ENCODE data around the gene TERT.
"Not testable (repeated sequence)": the region's sequence is repeated elsewhere in the genome, so short reads cannot be mapped to it uniquely, and the experiment has no call there.

The TERT gene

DNA sequence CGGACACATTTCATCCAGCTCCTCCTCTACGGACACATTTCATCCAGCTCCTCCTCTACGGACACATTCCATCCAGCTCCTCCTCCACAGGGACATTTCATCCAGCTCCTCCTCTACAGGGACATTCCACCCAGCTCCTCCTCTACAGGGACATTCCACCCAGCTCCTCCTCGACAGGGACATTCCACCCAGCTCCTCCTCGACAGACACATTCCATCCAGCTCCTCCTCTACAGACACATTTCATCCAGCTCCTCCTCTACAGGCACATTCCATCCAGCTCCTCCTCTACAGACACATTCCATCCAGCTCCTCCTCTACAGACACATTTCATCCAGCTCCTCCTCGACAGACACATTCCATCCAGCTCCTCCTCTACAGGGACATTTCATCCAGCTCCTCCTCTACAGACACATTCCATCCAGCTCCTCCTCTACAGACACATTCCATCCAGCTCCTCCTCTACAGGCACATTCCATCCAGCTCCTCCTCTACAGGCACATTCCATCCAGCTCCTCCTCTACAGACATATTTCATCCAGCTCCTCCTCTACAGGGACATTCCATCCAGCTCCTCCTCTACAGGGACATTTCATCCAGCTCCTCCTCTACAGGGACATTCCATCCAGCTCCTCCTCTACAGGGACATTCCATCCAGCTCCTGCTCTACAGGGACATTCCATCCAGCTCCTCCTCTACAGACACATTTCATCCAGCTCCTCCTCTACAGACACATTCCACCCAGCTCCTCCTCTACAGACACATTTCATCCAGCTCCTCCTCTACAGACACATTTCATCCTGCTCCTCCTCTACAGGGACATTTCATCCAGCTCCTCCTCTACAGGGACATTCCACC, 32.3 kb upstream of the TERT start:
- H3K36me3 ChIP-seq = peaks cover 57 to 76% (median 63%) of the 10 kb centered on the region in 3 donors
- H3K27ac ChIP-seq = not testable (repeated sequence)
- DNase-seq = peak; percentile 9 to 10

DNA sequence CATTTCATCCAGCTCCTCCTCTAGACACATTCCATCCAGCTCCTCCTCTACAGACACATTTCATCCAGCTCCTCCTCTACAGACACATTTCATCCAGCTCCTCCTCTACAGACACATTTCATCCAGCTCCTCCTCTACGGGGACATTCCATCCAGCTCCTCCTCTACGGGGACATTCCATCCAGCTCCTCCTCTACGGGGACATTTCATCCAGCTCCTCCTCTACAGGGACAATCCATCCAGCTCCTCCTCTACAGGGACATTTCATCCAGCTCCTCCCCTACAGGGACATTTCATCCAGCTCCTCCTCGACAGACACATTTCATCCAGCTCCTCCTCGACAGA, 31.6 kb upstream of the TERT start:
- H3K27me3 ChIP-seq; intact Hi-C loops (cut with DNase I; ENCODE audit: low total_unique reads); H3K9me3 ChIP-seq; H3K27ac ChIP-seq; H3K4me3 ChIP-seq: not testable (repeated sequence)
- Histone ChIP-seq H3K4me1 (peaks cover 0 to 21% (median 3%) of the 10 kb centered on the region in 4 donors), H3K36me3 (peaks cover 62 to 76% (median 63%) of the 10 kb centered on the region in 3 donors)
- DNase-seq = peak in 1 of 2 donors; percentile 24

More for the DNA sequence above, 32.3 kb upstream of the TERT start:
- peaks cover 0 to 21% (median 3%) of the 10 kb centered on the region in 4 donors for H3K4me1 ChIP-seq
- H3K27me3 ChIP-seq; intact Hi-C loops (cut with DNase I; ENCODE audit: low total_unique reads); H3K4me3 ChIP-seq; H3K9me3 ChIP-seq: not testable (repeated sequence)

GRCh38 chr5:1325870-1326531, 31.1 kb upstream of the TERT start:
- Histone ChIP-seq H3K36me3 (peaks cover 62 to 76% (median 63%) of the 10 kb centered on the region in 3 donors), H3K9me3 (no peaks in the 10 kb centered on the region), H3K4me1 (peaks cover 0 to 18% (median 3%) of the 10 kb centered on the region in 4 donors), H3K27me3 (no peaks in the 10 kb centered on the region), H3K27ac (no peak overlapping the region), H3K4me3 (no peak overlapping the region)
- DNase-seq = peak in 1 of 2 donors; percentile 16
- TF ChIP-seq, protein P1, sequence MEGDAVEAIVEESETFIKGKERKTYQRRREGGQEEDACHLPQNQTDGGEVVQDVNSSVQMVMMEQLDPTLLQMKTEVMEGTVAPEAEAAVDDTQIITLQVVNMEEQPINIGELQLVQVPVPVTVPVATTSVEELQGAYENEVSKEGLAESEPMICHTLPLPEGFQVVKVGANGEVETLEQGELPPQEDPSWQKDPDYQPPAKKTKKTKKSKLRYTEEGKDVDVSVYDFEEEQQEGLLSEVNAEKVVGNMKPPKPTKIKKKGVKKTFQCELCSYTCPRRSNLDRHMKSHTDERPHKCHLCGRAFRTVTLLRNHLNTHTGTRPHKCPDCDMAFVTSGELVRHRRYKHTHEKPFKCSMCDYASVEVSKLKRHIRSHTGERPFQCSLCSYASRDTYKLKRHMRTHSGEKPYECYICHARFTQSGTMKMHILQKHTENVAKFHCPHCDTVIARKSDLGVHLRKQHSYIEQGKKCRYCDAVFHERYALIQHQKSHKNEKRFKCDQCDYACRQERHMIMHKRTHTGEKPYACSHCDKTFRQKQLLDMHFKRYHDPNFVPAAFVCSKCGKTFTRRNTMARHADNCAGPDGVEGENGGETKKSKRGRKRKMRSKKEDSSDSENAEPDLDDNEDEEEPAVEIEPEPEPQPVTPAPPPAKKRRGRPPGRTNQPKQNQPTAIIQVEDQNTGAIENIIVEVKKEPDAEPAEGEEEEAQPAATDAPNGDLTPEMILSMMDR (IDR thresholded peaks at IDR 0.05) = no peak
- intact Hi-C loops (cut with DNase I; ENCODE audit: low total_unique reads) = no loop called here

DNA sequence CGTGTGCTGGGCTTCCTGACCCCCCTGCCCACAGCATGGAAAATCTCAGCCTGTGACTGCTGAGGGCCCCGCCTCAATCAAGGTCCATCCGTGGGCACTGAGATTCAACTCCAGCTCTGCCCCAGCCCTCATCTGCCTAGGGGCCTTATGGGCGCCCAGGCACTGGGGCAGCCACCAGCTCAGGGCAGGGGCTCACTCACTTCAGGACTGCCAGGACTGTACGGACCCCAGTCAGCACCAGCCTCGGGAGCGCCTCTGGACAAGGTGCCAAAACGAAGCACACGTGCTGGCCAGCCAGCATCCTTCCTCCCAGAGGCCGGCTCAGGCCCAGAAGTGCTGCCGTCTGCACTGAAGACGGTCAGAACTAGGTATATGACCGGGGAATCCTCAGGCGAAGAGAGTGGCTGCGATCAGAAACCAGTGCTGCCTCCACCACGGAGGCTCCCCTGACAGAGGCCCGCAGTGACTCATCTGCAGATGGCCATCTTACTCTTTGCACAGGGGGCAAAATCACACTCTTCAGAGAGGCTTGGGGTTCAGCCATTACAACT, 30.4 kb upstream of the TERT start:
- DNase-seq = peak in 1 of 2 donors; percentile 5
- intact Hi-C loops (cut with DNase I; ENCODE audit: low total_unique reads) = no loop called here

DNA sequence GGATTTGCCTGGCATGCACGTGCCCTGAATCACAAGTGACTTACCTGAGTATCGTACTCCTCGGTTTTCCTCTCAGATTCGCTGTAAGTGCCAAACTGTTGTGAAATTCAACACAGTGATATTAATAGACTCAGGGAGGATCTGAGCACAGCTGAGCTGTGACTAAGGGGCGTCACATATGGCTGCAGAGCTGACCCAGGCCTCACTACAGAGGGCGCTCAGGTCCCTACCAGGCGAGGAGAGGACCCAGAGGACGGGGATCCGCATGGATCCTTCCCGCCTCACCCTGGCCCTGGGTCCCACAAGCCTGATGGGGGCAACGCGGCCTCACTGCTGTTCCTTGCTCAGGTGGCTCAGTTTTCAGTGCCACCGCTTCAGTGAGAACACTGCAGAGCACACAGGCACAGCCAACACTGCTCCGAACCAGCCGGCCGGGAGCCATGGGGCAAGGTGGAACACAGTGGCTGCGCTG, 29.9 kb upstream of the TERT start:
- no peaks in the 10 kb centered on the region for H3K9me3 ChIP-seq
- H3K4me3 ChIP-seq = no peak overlapping the region
- no peaks in the 10 kb centered on the region for H3K27me3 ChIP-seq
- H3K27ac ChIP-seq = no peak overlapping the region
- peak in 1 of 2 donors; percentile 6 for DNase-seq
- intact Hi-C loops (cut with DNase I; ENCODE audit: low total_unique reads) = no loop called here
- H3K36me3 ChIP-seq = peaks cover 62 to 76% (median 63%) of the 10 kb centered on the region in 3 donors
- peaks cover 0 to 15% (median 3%) of the 10 kb centered on the region in 4 donors for H3K4me1 ChIP-seq
- TF ChIP-seq, protein P1 (IDR thresholded peaks at IDR 0.05) = no peak

More for the DNA sequence above, 30.4 kb upstream of the TERT start:
- TF ChIP-seq, protein P1 (IDR thresholded peaks at IDR 0.05) = no peak
- no peaks in the 10 kb centered on the region for H3K9me3 ChIP-seq
- H3K36me3 ChIP-seq = peaks cover 62 to 76% (median 63%) of the 10 kb centered on the region in 3 donors
- H3K27ac ChIP-seq = no peak overlapping the region
- H3K4me1 ChIP-seq = peaks cover 0 to 15% (median 3%) of the 10 kb centered on the region in 4 donors
- no peak overlapping the region for H3K4me3 ChIP-seq
- H3K27me3 ChIP-seq = no peaks in the 10 kb centered on the region

GRCh38 chr5:1324301-1324700, 29.4 kb upstream of the TERT start:
- intact Hi-C loops (cut with DNase I; ENCODE audit: low total_unique reads) = no loop called here
- H3K4me3 ChIP-seq = no peak overlapping the region
- no peak overlapping the region for H3K27ac ChIP-seq
- H3K9me3 ChIP-seq = no peaks in the 10 kb centered on the region
- H3K4me1 ChIP-seq = peaks cover 0 to 15% (median 3%) of the 10 kb centered on the region in 4 donors
- H3K27me3 ChIP-seq = no peaks in the 10 kb centered on the region
- peak; percentile 1 to 46 for DNase-seq
- TF ChIP-seq, protein P1 (IDR thresholded peaks at IDR 0.05) = no peak
- peaks cover 65 to 78% (median 67%) of the 10 kb centered on the region in 3 donors for H3K36me3 ChIP-seq
